HCT116 (cell line): ENCODE results near the gene MX2. TPM values are rescaled to one million over a fixed set of nuclear protein-coding genes. Genes with fewer than 3 reads are reported as not detected.

Experiments used
- ATAC-seq: fragments of 200-7000 bp; cut with Tn5 transposase; 2 replicates; pipeline ENCODE4 v1.9.1; 2020; ENCODE audit warnings: mild to moderate bottlenecking, moderate library complexity
- BruUV-seq: library from RNA; stranded (reverse); fragments of 400-500 nt; replicated peaks from 2 replicates; lab custom pipeline; 2021; lab: Mats Ljungman, UMichigan
- CTCF ChIA-PET: fragments of 300-600 bp; sonication (Branson Sonifier 250); formaldehyde crosslinking; loops from one replicate; lab custom pipeline; 2021; ENCODE audit warnings: antibody characterized with exemption; lab: Charles Lee
- POLR2A ChIA-PET: fragments of 300-600, 350-600 bp; sonication (Branson Sonifier 250); formaldehyde crosslinking; loops from one replicate; lab custom pipeline; 2021; ENCODE audit warnings: antibody characterized with exemption; lab: Charles Lee
- RAD21 ChIA-PET, 2 experiments: fragments of 300-600 bp; sonication (Branson Sonifier 250); formaldehyde crosslinking; loops; one replicate each; lab custom pipeline; 2023; ENCODE audit warnings: low total read pairs in 2 of 2; ENCODE audit not compliant: uncharacterized antibody in 2 of 2, unreplicated experiment in 2 of 2, low non-redundant PET in 1 of 2; lab: Charles Lee
- DNase-seq: peaks from one replicate; pipeline ENCODE4 v3.0.0-alpha.2; 2010; ENCODE audit warnings: low read depth, low spot score
- H2AFZ ChIP-seq: fragments of 200-600 bp; shearing (Covaris generic), sonication (generic); 2 replicates; pipeline ENCODE4 v1.6.1; 2017; ENCODE audit warnings: low read depth, mixed run types, mixed read lengths, antibody characterized with exemption, low read length; ENCODE audit not compliant: poor library complexity, severe bottlenecking
- H3K27ac ChIP-seq: 2 replicates; pipeline ENCODE4 v1.5.1; 2012; ENCODE audit warnings: low read depth, low read length
- H3K27me3 ChIP-seq: fragments of 200-600 bp; sonication (generic); 2 replicates; pipeline ENCODE4 v1.6.1; 2016; ENCODE audit warnings: mixed run types, low read length, mixed read lengths; ENCODE audit not compliant: insufficient read depth
- H3K36me3 ChIP-seq, 2 experiments: fragments of 200-500 bp in 1 of 2; fragments of 200-600 bp in 1 of 2; sonication (Bioruptor generic) in 1 of 2; sonication (generic) in 1 of 2; 2 replicates each; pipeline versions ENCODE4 v1.5.1 to v1.6.1; 2014 to 2016; ENCODE audit warnings: low read length in 2 of 2, inconsistent platforms in 1 of 2, mixed read lengths in 1 of 2, mixed run types in 1 of 2; ENCODE audit not compliant: insufficient read depth in 2 of 2, control insufficient read depth in 1 of 2
- H3K4me1 ChIP-seq, 2 experiments: fragments of 200-600 bp in 1 of 2; sonication (generic) in 1 of 2; 2 replicates each; pipeline versions ENCODE4 v1.5.1 to v1.6.1; 2012 to 2017; ENCODE audit warnings: low read length in 2 of 2, inconsistent platforms in 1 of 2, mild to moderate bottlenecking in 1 of 2, mixed read lengths in 1 of 2, mixed run types in 1 of 2, moderate library complexity in 1 of 2; ENCODE audit not compliant: insufficient read depth in 2 of 2, control insufficient read depth in 1 of 2
- H3K4me2 ChIP-seq: fragments of 200-600 bp; sonication (generic); 2 replicates; pipeline ENCODE4 v1.6.1; 2017; ENCODE audit warnings: mixed run types, low read length, mixed read lengths
- H3K4me3 ChIP-seq, 2 experiments: fragments of 200-600 bp in 1 of 2; sonication (generic) in 1 of 2; replicated peaks in 1 of 2; 2 replicates each; pipeline ENCODE4 v1.5.1; 2011 to 2016; ENCODE audit warnings: low read length in 2 of 2, control low read depth in 1 of 2, low read depth in 1 of 2, mild to moderate bottlenecking in 1 of 2, mixed read lengths in 1 of 2, mixed run types in 1 of 2
- H3K79me2 ChIP-seq: fragments of 200-600 bp; sonication (generic); 2 replicates; pipeline ENCODE4 v1.6.1; 2017; ENCODE audit warnings: mild to moderate bottlenecking, mixed run types, low read length, moderate library complexity, mixed read lengths; ENCODE audit not compliant: insufficient read depth
- H3K9ac ChIP-seq: fragments of 200-600 bp; sonication (generic); 2 replicates; pipeline ENCODE4 v1.6.1; 2016; ENCODE audit warnings: low read length, mixed read lengths
- H3K9me2 ChIP-seq: fragments of 200-600 bp; sonication (generic), shearing (Covaris generic); 2 replicates; pipeline ENCODE4 v1.6.1; 2017; ENCODE audit warnings: mixed run types, mild to moderate bottlenecking, moderate library complexity; ENCODE audit not compliant: insufficient read depth
- H3K9me3 ChIP-seq, 2 experiments: fragments of 200-500 bp in 1 of 2; fragments of 200-600 bp in 1 of 2; sonication (Bioruptor generic) in 1 of 2; sonication (generic) in 1 of 2; 2 replicates each; pipeline ENCODE4 v1.6.1; 2014 to 2017; ENCODE audit warnings: low read length in 2 of 2, mixed read lengths in 2 of 2, inconsistent platforms in 1 of 2, low read depth in 1 of 2, mild to moderate bottlenecking in 1 of 2, mixed run types in 1 of 2, moderate library complexity in 1 of 2; ENCODE audit not compliant: control insufficient read depth in 1 of 2, insufficient read depth in 1 of 2
- H4K20me1 ChIP-seq: fragments of 200-600 bp; sonication (generic), shearing (Covaris generic); 2 replicates; pipeline ENCODE4 v1.6.1; 2017; ENCODE audit warnings: mixed run types, mild to moderate bottlenecking, moderate library complexity; ENCODE audit not compliant: insufficient read depth
- ATF3 ChIP-seq: IDR thresholded peaks from 2 replicates; pipeline ENCODE4 v1.6.1; 2012
- CBX3 ChIP-seq: IDR thresholded peaks from 2 replicates; pipeline ENCODE4 v1.6.1; 2012; ENCODE audit warnings: low read depth
- CEBPB ChIP-seq: IDR thresholded peaks from 2 replicates; pipeline ENCODE4 v1.6.1; 2012; ENCODE audit warnings: low read depth
- CTCF ChIP-seq, 3 experiments: fragments of 200-600 bp in 1 of 3; sonication (generic) in 1 of 3; IDR thresholded peaks in 2 of 3; conservative IDR thresholded peaks in 1 of 3; 2 replicates each; pipeline ENCODE4 v1.5.1; 2012 to 2017; ENCODE audit warnings: low read depth in 2 of 3, low read length in 2 of 3, antibody characterized with exemption in 1 of 3, borderline replicate concordance in 1 of 3, control low read depth in 1 of 3, mild to moderate bottlenecking in 1 of 3, mixed read lengths in 1 of 3, mixed run types in 1 of 3, moderate library complexity in 1 of 3; ENCODE audit not compliant: insufficient read depth in 1 of 3
- EGR1 ChIP-seq: IDR thresholded peaks from 2 replicates; pipeline ENCODE4 v1.6.1; 2012; ENCODE audit warnings: low read depth
- ELF1 ChIP-seq: IDR thresholded peaks from 2 replicates; pipeline ENCODE4 v1.6.1; 2012; ENCODE audit warnings: low read depth, borderline replicate concordance
- EZH2 ChIP-seq: fragments of 200-600 bp; sonication (generic); IDR thresholded peaks from 2 replicates; pipeline ENCODE4 v1.6.1; 2017; ENCODE audit warnings: antibody characterized with exemption, mixed run types
- JUND ChIP-seq: IDR thresholded peaks from 2 replicates; pipeline ENCODE4 v1.6.1; 2012
- MAX ChIP-seq: IDR thresholded peaks from 2 replicates; pipeline ENCODE4 v1.6.1; 2012
- POLR2AphosphoS5 ChIP-seq: IDR thresholded peaks from 2 replicates; pipeline ENCODE4 v1.6.1; 2011; ENCODE audit warnings: mild to moderate bottlenecking, low read depth, low read length, moderate library complexity
- REST ChIP-seq: IDR thresholded peaks from 2 replicates; pipeline ENCODE4 v1.6.1; 2012; ENCODE audit warnings: low read depth
- SIN3A ChIP-seq: IDR thresholded peaks from 2 replicates; pipeline ENCODE4 v1.6.1; 2012; ENCODE audit warnings: low read depth
- YY1 ChIP-seq: IDR thresholded peaks from 2 replicates; pipeline ENCODE4 v1.6.1; 2011; ENCODE audit warnings: low read length, low read depth, moderate library complexity, mild to moderate bottlenecking; ENCODE audit not compliant: insufficient replicate concordance; ENCODE audit errors: extremely low read depth
- ZNF274 ChIP-seq: fragments of 200-500 bp; sonication (Bioruptor generic); IDR thresholded peaks from 2 replicates; pipeline ENCODE4 v1.6.1; 2014; ENCODE audit warnings: mild to moderate bottlenecking, low read depth, low read length, inconsistent platforms
- intact Hi-C: fragments of 100-400 bp; cut with micrococcal nuclease; formaldehyde crosslinking; loops from 2 replicates; pipeline ENCODE4 v1.10.0; 2022
- total RNA-seq: library from RNA; stranded (reverse); gene quantifications from one replicate; pipeline ENCODE4 v1.2.1, GENCODE V29; 2021; ENCODE audit not compliant: unreplicated experiment

MX2 gene
- total RNA-seq, 1 experiment from 2014 or later = 0.22 TPM

GRCh38 chr21:41438425-41439113 is 76.7 kb downstream of the MX2 start (continued):
- no peak for TF ChIP-seq SIN3A

GRCh38 chr21:41439248-41439647 is 77.4 kb downstream of the MX2 start:
- Histone ChIP-seq H3K9me3 (peaks cover 0 to 9% of the 10 kb centered on the region in 2 experiments; a peak in 2 of 4 replicates), H3K9ac (no peak overlapping the region), H3K9me2 (no peaks in the 10 kb centered on the region), H3K4me3 (no peak overlapping the region), H4K20me1 (no peaks in the 10 kb centered on the region), H3K36me3 (no peaks in the 10 kb centered on the region), H3K79me2 (no peaks in the 10 kb centered on the region), H2AFZ (no peak overlapping the region), H3K4me2 (no peak overlapping the region), H3K4me1 (no peaks in the 10 kb centered on the region), H3K27me3 (no peaks in the 10 kb centered on the region), H3K27ac (no peak overlapping the region)
- TF ChIP-seq POLR2AphosphoS5 = no peak
- TF ChIP-seq ZNF274 = no peak
- TF ChIP-seq MAX = no peak
- no peak for TF ChIP-seq JUND
- TF ChIP-seq EZH2 = no peak
- no peak for TF ChIP-seq CEBPB
- no peak for TF ChIP-seq REST
- TF ChIP-seq CTCF (IDR thresholded peaks at IDR 0.05 in 2 of 3, conservative IDR thresholded peaks at IDR 0.05 in 1 of 3; ENCODE audit: borderline replicate concordance in 1 of 3, insufficient read depth in 1 of 3, low read depth in 2 of 3, low read length in 2 of 3) = no peak
- no peak for TF ChIP-seq CBX3
- TF ChIP-seq EGR1 = no peak
- no peak for TF ChIP-seq ATF3
- no peak for TF ChIP-seq YY1
- TF ChIP-seq ELF1 = no peak
- BruUV-seq = no TSS peak
- ChIA-PET POLR2A (no interaction called here), RAD21 (no interaction called here), CTCF (no interaction called here)
- intact Hi-C loops = no loop called here
- ATAC-seq (no peak), DNase-seq (no peak)
